ENCODE results near the gene SMIM7. TPM values are rescaled to one million over a fixed set of nuclear protein-coding genes. Genes with fewer than 3 reads are reported as not detected.
"Not testable (repeated sequence)": the region's sequence is repeated elsewhere in the genome, so short reads cannot be mapped to it uniquely, and the experiment has no call there.

The SMIM7 gene
- total RNA-seq, 1 experiment from 2014 or later, result 77.6 TPM

DNA sequence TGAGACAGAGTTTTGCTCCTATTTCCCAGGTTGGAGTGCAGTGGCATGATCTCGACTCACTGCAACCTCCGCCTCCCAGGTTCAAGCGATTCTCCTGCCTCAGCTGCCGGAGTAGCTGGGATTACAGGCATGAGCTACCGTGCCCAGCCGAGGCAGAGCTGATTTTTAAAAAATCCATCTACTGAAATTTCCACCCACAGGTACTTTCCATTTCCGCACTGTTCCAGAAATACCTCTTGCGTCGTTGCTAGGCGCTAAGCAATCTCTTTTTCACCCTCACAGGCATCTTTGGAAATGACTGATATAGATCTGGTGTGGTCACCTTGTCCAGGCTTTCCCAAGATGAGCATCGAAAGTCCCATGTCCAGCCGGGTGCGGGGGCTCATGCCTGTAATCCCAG, 10.3 kb upstream of the SMIM7 start:
- H2BK20ac ChIP-seq (ENCODE audit: low read depth, low read length, poor library complexity, severe bottlenecking), result no peak overlapping the region
- H3K4me3 Mint-ChIP-seq, result no peak overlapping the region
- H3K56ac ChIP-seq (ENCODE audit: insufficient read length, low read depth, low read length), result no peak overlapping the region
- no peaks in the 10 kb centered on the region for H3K23me2 ChIP-seq (ENCODE audit: insufficient read length, low read depth, low read length, poor library complexity, severe bottlenecking)
- H2BK120ac ChIP-seq (ENCODE audit: low read depth, low read length, poor library complexity, severe bottlenecking), result no peak overlapping the region
- H3K9me3 Mint-ChIP-seq, result no peaks in the 10 kb centered on the region
- no peak overlapping the region for H4K5ac ChIP-seq (ENCODE audit: insufficient read length, low read depth, low read length)
- H3T11ph ChIP-seq (ENCODE audit: low read length), result no peak overlapping the region
- no peak overlapping the region for H3K4me2 ChIP-seq (ENCODE audit: insufficient read depth, insufficient read length, low read length)
- H3K27me3 ChIP-seq (ENCODE audit: insufficient read depth, low read length), result no peaks in the 10 kb centered on the region
- H4K91ac ChIP-seq (ENCODE audit: insufficient read length, low read depth, low read length), result no peak overlapping the region
- no peak overlapping the region for H4K8ac ChIP-seq (replicated peaks; ENCODE audit: insufficient read length, low read depth, low read length)
- no CpG with 5 or more reads among the region's 13 CpGs for WGBS (ENCODE audit: extremely low coverage, insufficient read length, low lambda C conversion rate)
- TF ChIP-seq, protein P1, sequence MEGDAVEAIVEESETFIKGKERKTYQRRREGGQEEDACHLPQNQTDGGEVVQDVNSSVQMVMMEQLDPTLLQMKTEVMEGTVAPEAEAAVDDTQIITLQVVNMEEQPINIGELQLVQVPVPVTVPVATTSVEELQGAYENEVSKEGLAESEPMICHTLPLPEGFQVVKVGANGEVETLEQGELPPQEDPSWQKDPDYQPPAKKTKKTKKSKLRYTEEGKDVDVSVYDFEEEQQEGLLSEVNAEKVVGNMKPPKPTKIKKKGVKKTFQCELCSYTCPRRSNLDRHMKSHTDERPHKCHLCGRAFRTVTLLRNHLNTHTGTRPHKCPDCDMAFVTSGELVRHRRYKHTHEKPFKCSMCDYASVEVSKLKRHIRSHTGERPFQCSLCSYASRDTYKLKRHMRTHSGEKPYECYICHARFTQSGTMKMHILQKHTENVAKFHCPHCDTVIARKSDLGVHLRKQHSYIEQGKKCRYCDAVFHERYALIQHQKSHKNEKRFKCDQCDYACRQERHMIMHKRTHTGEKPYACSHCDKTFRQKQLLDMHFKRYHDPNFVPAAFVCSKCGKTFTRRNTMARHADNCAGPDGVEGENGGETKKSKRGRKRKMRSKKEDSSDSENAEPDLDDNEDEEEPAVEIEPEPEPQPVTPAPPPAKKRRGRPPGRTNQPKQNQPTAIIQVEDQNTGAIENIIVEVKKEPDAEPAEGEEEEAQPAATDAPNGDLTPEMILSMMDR (conservative IDR thresholded peaks at IDR 0.05), result no peak
- no peak overlapping the region for H3K27ac ChIP-seq (ENCODE audit: insufficient read length, low read depth, low read length)
- no peaks in the 10 kb centered on the region for H3K9me3 ChIP-seq (ENCODE audit: control insufficient read depth, low read depth, low read length)
- H4K20me1 ChIP-seq (ENCODE audit: control insufficient read depth, insufficient read depth, insufficient read length), result no peaks in the 10 kb centered on the region
- no peaks in the 10 kb centered on the region for H3K79me1 ChIP-seq (ENCODE audit: insufficient read depth, low read depth, low read length, poor library complexity, severe bottlenecking)
- H3K27me3 Mint-ChIP-seq (ENCODE audit: low read depth), result no peaks in the 10 kb centered on the region
- H3K79me2 ChIP-seq (ENCODE audit: insufficient read depth, low read length), result no peaks in the 10 kb centered on the region
- DNase-seq, result no peak
- H2BK15ac ChIP-seq (ENCODE audit: low read depth, low read length), result no peak overlapping the region
- no peak overlapping the region for H2BK5ac ChIP-seq (ENCODE audit: insufficient read length, low read length)
- peaks cover 5 to 7% of the 10 kb centered on the region in 2 experiments; a peak in 2 of 4 replicates for H3K4me1 Mint-ChIP-seq
- no peak overlapping the region for H3K9ac ChIP-seq (ENCODE audit: extremely low read depth, insufficient read length, low read length)
- no peak overlapping the region for H2AFZ ChIP-seq (ENCODE audit: low read length)
- no peak overlapping the region for H2BK12ac ChIP-seq (ENCODE audit: insufficient read length, low read depth, low read length)
- no peak overlapping the region for H3K18ac ChIP-seq (ENCODE audit: insufficient read length, low read depth, low read length)
- peaks cover 0 to 1% (median 1%) of the 10 kb centered on the region in 3 experiments; a peak in 3 of 7 replicates for H3K36me3 Mint-ChIP-seq (ENCODE audit: insufficient read depth in 1 of 3, low read depth in 3 of 3)
- H3K4me1 ChIP-seq (ENCODE audit: insufficient read depth, low read length), result no peaks in the 10 kb centered on the region
- H3K27ac Mint-ChIP-seq, result no peak overlapping the region
- no peak overlapping the region for H3K14ac ChIP-seq (ENCODE audit: insufficient read depth, low read length)
- no peak overlapping the region for H3K23ac ChIP-seq (ENCODE audit: insufficient read length, low read depth, low read length)
- no peak overlapping the region for H3K4ac ChIP-seq (ENCODE audit: low read depth, low read length)
- H2AK5ac ChIP-seq (ENCODE audit: insufficient read length, low read length), result no peak overlapping the region

DNA sequence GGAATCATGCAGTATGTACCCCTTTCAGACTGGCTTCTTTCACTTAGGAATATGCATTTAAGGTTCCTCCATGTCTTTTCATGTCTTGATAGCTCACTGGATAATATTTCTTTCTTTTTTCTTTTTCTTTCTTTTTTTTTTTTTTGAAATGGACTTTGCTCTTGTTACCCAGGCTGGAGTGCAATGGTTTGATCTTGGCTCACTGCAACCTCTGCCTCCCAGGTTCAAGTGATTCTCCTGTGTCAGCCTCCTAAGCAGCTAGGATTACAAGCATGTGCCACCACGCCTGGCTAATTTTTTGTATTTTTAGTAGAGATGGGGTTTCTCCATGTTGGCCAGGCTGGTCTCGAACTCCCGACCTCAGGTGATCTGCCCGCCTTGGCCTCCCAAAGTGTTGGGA, 8.8 kb upstream of the SMIM7 start:
- H3K27ac ChIP-seq (ENCODE audit: insufficient read length, low read depth, low read length); H3K79me2 ChIP-seq (ENCODE audit: insufficient read depth, low read length); H3K14ac ChIP-seq (ENCODE audit: insufficient read depth, low read length); H3K23ac ChIP-seq (ENCODE audit: insufficient read length, low read depth, low read length); H2BK5ac ChIP-seq (ENCODE audit: insufficient read length, low read length); H3K4me1 Mint-ChIP-seq; H2BK12ac ChIP-seq (ENCODE audit: insufficient read length, low read depth, low read length); H3K4me3 Mint-ChIP-seq; H3K27ac Mint-ChIP-seq; H3K4me1 ChIP-seq (ENCODE audit: insufficient read depth, low read length); H3K23me2 ChIP-seq (ENCODE audit: insufficient read length, low read depth, low read length, poor library complexity, severe bottlenecking); H2AFZ ChIP-seq (ENCODE audit: low read length); H3K9me3 ChIP-seq (ENCODE audit: control insufficient read depth, low read depth, low read length); DNase-seq; H3K9ac ChIP-seq (ENCODE audit: extremely low read depth, insufficient read length, low read length); H3T11ph ChIP-seq (ENCODE audit: low read length); H3K27me3 ChIP-seq (ENCODE audit: insufficient read depth, low read length); H3K18ac ChIP-seq (ENCODE audit: insufficient read length, low read depth, low read length); H3K79me1 ChIP-seq (ENCODE audit: insufficient read depth, low read depth, low read length, poor library complexity, severe bottlenecking); H2BK20ac ChIP-seq (ENCODE audit: low read depth, low read length, poor library complexity, severe bottlenecking); H3K4ac ChIP-seq (ENCODE audit: low read depth, low read length); H3K36me3 Mint-ChIP-seq (ENCODE audit: insufficient read depth in 1 of 3, low read depth in 3 of 3); H3K56ac ChIP-seq (ENCODE audit: insufficient read length, low read depth, low read length); H2BK15ac ChIP-seq (ENCODE audit: low read depth, low read length); H4K8ac ChIP-seq (replicated peaks; ENCODE audit: insufficient read length, low read depth, low read length); H2BK120ac ChIP-seq (ENCODE audit: low read depth, low read length, poor library complexity, severe bottlenecking); H4K91ac ChIP-seq (ENCODE audit: insufficient read length, low read depth, low read length); H4K5ac ChIP-seq (ENCODE audit: insufficient read length, low read depth, low read length); H2AK5ac ChIP-seq (ENCODE audit: insufficient read length, low read length); H3K4me2 ChIP-seq (ENCODE audit: insufficient read depth, insufficient read length, low read length); H4K20me1 ChIP-seq (ENCODE audit: control insufficient read depth, insufficient read depth, insufficient read length); H3K27me3 Mint-ChIP-seq (ENCODE audit: low read depth); H3K9me3 Mint-ChIP-seq: not testable (repeated sequence)
- WGBS (ENCODE audit: extremely low coverage, insufficient read length, low lambda C conversion rate), result no CpG with 5 or more reads among the region's 4 CpGs

All from H9 (cell line).